GM18519 (cell line): Measurements from ENCODE around the gene CLDN19.
"Not testable (repeated sequence)": the region's sequence is repeated elsewhere in the genome, so short reads cannot be mapped to it uniquely, and the experiment has no call there.

Experiments used
- ATAC-seq: cut with Tn5 transposase; IDR thresholded peaks from one replicate; pipeline ENCODE4 v1.9.1; 2021; ENCODE audit warnings: mild to moderate bottlenecking, moderate library complexity; ENCODE audit not compliant: unreplicated experiment, low FRiP score

The CLDN19 gene

DNA sequence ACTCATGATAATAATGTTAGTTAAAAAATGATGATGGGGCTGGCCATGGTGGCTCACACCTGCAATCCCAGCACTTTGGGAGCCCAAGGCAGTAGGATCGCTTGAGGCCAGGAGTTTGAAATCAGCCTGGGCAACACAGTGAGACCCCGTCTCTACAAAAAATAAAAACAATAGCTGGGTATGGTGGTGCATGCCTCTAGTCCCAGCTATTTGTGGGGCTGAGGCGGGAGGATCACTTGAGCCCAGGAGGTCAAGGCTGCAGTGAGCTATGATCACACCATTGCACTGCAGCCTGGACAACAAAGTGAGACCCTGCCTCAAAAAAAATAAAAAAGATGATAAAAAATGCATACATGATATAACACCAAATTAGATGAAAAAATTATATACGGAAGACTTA lies 21.5 kb upstream of the CLDN19 start:
- ATAC-seq: no peak

DNA sequence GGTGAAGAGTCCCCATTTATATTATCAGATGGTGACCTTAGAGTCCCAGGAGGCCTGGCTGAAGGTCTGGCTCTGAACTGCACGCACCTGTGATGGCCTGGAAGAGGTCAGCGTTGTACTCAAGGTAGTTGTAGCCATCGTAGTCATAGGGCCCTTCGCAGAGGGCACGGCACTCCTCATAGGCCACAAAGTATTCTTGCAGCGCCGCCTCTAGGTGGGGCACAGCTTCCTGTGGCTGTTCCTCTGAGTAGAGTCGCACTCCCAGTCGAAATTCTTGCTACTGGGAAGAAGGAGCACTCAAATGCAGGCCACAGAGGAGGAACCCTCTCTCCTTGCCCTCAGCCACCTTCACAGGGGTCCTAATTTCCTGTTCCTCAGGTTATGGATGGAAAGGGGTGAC lies 19.1 kb upstream of the CLDN19 start:
- no peak for ATAC-seq

DNA sequence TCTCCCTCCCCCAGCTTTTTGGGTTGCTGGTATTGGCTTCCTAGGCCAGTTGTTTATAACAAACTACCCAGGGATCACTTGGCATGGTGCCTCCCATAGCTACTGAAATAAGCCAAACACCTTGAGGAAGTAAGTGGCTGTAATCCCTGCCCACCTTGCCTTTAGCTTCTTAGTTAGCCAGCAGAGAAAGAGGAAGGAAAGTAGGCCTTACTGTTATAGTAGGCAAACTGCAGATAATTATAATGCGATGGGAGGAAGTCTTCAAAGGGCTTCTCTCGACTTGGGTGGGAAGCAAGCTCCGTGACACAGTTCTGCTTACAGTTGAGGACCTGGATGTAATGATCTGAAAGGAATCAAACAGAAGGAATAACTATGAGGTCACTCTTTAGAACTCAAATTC lies 18.6 kb upstream of the CLDN19 start:
- ATAC-seq: no peak

DNA sequence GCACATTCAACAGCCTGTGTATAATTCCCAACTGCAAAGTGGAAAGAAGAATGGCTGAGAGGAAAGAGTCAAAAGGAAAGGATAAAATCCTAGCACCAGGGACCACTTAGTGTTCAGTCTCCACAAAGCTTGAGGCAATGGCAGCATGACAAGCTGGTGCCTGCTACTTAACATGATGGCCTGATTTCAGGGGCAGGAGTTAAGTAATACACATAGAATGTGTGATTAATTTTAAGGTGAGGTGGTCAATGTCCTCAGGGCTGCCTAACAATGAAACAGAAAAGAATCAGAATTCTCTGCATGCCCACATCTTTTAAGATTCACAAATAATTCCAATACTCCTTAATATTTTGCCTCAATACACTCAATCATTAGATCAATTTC lies 17.8 kb upstream of the CLDN19 start:
- ATAC-seq: no peak

DNA sequence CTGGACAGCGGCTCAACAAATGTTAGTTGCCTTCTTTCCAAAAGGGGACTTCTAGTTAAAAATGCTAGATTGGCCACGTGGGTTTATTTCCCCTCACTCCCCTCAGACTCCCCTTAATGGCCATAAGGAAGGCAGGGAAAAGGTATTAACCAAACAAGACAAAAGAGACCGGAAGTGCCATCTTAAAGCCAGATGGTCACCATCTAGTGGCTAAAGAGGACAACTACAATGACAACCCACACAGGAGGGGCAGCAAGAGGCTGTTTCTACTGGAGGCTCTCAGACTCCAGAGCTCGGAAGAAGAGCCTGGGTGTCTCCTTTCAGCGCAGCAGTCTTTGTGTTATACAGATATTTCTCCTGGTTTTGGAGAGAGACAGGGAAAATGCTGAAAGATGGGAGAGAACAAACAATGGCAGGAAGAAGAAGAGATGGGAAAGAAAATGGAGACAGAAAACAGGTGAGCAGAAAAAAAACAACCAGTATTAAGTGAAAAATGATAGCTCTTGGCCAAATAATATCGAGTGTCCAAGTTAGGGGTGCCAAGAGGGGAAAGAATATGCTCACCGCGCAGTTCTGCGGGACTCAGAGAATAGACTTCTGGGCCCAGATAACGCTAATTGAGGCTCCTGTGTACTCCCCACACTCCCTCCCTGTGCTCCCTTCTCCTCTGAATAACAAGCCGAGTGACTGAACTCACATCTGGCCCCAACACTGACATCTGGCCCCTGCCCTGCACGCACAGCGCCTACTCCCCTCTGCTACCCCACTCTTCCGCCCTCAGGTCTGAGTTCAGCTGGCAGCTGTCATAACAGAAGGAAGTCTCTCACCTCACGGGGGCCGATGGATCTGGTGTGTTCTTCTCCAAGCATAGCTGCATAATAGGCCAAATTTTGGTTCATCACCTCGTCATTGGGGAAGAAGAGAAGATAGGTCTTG lies 17.2 kb upstream of the CLDN19 start:
- no peak for ATAC-seq

DNA sequence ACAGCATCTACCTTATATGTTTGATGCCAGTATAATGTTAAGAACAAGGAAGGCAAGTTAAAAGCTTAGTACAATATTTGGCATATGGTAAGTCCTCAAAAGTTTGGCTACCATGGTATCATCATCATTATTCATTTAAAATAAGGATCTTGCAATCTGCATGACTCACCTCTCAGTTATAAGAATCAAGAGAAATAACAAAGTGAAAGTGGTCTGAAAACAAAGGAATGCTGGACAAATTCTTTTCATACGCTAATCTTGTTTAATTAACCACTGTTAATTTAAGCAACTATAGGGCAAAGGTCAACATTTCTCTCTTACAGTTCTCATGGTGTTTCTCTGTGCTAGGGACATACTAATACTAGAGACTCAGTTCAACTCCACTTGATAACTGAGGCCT lies 13.0 kb upstream of the CLDN19 start:
- ATAC-seq: no peak

DNA sequence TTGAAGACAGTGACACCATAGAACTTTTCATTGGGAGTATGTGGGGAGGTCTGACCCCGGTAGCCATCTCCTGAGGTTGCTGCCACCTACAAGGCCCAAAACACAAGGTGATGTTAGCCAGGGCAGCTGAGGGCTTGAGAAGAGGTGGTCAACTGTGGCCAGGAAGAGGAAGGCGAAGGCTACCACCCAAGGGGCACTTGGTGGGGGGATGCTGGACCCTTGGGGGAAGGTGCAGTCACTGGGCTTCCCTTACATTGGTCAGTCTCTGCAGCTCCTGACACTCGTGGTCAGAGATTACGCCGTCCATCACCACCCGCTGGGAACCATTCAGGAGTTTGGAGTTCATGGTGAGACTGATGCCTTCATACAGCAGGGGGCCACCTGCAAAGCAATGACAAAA lies 12.2 kb upstream of the CLDN19 start:
- ATAC-seq: no peak

DNA sequence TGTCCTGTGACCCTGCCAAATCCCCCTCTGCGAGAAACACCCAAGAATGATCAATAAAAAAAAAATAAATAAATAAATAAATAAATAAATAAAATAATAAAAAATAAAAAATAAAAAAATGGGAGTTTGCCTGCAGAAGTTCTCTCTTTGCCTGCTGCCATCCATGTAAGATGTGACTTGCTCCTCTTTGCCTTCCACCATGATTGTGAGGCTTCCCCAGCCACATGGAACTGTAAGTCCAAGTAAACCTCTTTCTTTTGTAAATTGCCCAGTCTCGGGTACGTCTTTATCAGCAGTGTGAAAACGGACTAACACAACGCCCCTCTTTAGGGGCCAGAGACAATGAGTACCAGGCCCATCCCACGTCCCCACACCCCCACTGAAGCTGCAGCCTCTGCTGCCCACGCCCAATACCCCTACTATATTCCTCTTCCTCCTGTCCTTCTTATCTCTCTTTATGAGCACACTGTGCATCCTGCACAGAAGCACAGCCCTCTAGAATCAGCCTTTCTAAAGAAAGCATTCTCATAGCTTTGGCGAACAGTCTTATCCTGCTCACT lies 11.6 kb upstream of the CLDN19 start:
- not testable (repeated sequence) for ATAC-seq

DNA sequence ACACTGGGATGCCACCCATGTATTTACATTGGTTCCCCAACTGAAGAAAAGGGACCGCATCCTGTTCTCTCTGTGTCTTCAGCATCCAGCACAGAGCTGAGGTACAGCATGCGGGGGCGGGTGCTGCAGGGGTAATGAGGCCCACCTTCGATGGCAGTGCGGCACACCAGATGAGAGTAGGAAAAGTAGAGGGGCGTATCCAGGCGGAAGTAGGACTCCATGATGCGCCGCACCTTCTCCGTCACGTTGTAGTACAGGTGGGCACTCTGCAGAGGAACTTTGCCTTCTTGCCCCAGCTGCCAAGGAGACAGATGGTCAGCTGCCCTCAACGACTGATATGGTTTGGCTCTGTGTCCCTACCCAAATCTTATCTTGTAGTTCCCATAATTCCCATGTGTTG lies 10.0 kb upstream of the CLDN19 start:
- no peak for ATAC-seq

DNA sequence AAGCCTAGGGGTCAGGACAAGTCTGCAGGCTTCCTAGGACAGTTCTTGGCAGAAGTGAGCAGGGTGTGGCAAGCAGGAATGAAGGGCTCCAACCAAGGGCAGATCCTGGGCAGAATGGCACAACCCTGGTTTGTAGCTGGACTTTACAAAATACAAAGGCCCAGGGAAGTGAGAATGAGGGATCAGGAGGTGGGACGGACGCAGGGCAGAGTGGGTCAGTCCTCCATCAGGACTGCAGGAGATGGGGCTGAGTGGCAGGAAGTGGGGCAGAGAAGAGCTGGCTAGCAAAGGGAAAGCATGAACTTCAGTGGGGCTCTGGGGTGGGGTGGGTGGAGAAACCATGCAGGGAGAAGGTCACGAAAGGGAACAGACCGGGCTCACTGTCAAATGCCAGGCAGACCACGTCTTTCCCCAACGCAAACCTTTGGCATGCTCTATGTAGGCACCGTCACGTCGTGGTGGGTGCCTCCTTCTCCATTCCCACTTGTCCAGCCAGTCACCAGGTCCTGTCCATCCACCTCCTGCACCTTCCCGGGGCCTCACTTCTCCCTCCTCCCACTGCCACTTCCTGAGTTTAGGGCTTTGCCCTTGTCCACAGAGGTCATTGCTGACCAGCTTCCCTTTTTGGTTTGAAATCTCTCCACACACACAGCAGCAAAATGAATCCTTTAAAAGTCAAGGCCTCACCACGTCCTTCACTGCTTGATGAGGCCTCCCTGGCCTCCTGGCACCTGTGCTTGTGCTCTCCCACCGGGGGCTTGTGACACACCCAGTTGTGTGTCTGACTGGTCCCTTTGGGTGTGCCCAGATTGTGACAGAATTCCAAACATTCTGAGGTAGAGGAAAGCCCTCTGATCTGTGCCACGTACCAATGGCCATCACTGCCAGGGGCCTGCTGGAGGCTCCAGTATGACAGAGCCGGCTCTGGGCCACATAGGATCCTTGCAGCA lies 8.7 kb upstream of the CLDN19 start:
- ATAC-seq: no peak

DNA sequence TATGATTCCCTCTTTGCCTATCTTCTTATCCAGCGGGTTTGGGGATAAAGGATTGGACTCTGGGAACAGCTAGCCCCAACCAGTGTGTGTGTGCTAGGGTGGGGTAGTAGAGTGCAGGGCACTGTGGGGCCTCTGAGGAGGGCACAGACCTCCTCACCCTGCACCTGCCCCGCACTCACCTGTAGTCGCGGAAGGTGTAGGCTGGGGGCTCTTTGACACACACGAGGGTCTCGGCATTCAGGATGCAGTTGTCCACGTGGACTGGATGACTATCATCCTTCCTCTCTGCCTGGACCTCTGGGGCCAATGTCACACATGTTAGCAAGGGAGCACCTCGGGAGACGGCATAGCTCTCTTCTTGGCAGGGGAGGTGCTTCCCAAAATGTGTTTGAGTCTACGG lies 8.0 kb upstream of the CLDN19 start:
- ATAC-seq: no peak

DNA sequence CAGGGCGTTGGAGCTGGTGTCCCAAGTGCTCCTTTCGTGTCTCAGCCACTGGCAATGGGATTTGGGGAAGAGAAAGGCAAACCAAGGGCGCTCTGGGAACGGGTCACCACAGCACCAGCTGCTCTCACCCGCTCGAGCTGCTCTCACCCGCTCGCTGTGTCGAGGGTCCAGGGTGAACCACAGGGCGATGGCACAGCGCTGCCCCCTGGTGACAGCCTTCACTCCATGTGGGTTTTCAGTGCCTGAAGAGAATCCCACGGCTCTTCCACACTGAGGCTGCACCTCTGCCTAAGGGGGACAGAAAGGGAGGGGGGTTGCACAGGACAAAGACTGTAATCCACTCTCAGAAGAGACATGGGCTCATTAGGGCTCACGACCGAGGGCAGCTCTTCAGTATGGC lies 7.1 kb upstream of the CLDN19 start:
- ATAC-seq: no peak

DNA sequence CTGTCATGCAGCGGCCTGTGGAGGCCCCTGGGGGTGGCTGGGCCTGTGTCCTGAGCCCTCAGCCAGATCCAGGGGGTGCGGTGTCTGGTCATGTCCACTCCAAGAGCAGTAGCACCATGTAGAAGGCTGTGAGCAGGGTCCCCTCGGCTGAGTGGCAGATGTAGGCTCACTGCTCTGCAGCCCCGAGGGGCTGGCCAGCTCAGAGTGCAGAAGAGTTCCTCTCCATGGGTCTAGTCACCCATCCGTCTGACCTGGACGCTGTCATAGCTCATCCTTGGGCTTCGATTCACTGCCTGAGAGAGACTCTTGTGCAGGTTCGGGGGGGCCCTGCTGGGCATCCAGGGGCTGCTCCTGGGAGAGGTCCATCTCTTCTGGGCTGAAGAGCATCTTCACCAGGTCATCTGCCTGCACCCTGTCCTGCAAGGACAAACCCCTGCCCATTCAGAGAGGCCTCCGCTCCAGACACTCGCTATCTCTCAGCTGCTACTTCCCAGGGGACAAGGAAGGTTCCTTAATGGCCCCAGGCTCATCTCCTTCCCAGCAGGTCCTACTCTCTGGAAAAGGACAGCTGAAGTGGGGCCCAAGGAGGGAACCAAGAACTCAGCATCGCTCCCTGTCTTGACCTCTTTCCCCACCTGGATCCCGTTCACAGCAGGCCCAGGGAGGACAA lies 6.5 kb upstream of the CLDN19 start:
- no peak for ATAC-seq

DNA sequence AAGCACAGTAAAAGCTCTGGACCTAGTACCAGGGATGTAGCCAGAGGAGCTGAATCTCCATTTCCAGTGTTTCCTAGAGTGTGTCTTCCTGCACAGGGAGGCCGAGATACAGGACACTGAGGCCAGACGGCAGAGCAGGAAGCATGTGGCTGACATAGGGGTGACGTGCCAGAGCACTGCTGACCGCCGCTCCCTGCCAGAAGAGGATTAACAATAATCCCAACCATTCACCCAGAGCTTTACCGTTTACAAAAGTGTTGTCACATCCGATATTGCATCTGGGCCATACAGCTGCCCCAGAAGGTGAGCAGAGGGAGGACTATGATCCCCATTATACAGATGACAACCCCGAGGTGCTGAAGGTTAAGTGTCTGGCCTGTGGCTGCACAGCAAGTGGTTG lies 5.8 kb upstream of the CLDN19 start:
- ATAC-seq: no peak

DNA sequence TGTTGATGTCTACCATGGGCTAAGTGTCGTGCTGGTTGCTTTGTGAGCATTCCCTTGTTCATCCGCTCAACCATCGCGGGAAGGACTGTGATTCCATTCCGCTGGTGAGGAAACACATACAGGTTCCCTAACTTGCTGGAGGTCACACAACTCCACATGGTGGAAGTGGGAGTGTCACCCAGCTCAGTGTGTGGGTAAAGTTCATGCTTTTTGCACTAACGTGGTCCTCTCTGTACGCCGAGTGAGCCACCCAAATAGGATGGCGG lies 4.0 kb upstream of the CLDN19 start:
- ATAC-seq: no peak

DNA sequence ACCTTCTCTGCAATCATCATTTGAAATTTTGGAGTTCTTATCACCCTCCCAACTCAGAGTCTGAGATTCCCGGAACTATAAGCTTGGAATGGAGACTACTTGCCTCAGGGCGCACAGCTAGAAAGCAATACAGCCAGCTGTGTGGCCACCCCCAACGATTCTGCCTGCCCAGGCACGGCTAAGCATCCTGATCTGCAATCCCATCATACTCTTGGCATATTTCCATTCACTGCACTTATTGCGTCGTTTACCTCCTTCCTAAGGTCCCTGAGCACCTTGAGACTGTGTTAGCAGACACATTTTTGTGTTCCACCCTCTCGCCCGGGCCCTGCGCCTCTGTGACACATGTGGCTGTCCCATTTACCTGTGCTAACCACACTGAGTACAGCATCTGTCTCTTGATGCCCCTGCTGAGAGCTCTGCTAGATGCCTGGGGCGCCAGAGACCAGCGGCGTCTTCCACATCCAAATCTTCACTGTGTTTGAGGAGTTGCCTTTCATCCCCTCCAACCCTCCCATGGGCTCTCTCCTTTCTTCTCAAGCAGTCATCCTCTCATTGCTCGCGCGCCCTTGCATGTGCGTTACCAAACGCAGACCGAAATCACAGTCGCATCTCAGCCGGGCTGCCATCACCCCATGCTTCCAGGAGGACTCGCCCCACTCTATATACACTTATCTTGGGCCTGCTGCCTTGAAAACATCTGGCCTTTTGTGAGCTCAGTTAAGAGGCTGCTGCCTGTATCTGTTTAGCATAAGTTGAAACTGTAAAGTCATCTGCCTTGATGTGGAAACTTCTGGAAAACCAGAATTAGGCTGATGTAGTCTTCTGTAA lies 3.5 kb upstream of the CLDN19 start:
- no peak for ATAC-seq

DNA sequence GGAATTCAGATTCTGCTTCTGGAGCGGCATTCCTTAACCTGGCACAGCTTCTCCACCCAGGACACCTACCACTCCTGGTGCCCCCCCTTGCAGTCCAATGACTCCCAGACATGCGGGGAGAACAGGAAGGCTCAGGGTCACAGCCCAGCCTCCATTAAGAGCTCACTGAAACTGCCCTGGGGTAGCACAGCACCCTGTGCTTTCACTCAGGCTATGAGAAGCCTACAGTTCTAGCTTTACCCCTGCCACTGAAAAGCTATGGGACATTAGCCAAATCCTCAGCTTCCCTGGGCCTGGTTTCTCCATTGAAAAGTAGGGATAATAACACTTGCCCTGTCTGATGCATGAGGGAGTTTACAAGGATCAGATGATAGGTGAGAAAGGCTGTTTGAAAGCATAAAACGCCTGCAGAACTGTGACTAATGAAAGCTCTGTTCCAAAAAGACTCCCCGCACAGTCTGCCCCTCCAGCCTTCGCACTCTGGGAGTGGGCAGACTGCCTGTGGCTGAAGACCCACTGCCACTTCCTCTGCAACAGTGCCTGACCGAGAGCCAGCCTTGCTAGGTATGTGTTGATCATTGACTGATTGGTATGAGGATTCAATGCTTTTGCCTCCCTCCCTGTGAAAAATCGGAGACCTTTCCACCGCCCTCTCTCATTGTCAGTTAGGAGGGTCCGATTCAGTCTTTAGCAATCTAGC lies 2.7 kb upstream of the CLDN19 start:
- ATAC-seq: no peak

DNA sequence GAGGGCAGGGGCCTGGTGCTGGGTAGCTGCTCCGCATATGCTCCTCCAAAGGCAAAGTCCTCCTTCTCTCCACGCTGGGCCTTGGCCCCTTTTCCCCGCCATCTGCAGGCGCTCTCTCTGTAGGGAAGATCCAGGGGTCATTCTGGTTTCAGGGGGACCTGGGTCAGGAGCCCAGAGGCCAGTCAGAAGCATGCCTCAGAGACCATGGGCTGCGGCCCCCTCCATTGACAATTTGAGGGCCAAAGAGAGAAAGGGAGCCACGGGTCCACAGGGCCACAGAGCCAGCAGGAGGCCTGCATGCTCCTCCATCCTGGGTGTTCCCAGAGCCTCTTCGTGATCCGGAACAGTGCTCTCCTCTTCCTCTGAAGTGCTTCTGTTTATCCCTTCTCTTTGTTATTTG lies 2.1 kb upstream of the CLDN19 start:
- ATAC-seq: no peak

DNA sequence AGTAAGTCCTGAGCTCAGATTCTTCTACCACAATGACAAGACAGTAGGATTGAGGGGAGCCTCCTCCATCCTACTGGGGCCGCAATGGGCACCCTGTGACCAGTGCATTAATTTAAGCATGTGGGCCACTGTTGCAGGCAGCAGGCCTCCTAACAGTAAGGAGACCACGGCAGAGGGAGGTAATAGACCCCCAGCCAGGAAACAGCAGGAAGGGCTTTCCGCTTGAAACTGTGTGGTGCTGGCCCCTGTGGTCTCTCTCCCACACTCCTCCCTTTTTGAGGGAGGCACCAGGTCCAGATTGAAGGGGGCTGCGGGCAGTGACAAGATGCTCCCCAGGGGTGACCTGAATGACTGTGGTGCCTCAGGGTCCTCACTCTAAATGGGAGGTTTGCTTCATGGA lies 1.7 kb upstream of the CLDN19 start:
- no peak for ATAC-seq
